GM19438 (cell line): Measurements from ENCODE around the gene CCDC34.

ENCODE experiments used
- ATAC-seq: cut with Tn5 transposase; IDR thresholded peaks from one replicate; pipeline ENCODE4 v1.9.1; 2021; ENCODE audit warnings: low read depth; ENCODE audit not compliant: unreplicated experiment

CCDC34 gene, protein sequence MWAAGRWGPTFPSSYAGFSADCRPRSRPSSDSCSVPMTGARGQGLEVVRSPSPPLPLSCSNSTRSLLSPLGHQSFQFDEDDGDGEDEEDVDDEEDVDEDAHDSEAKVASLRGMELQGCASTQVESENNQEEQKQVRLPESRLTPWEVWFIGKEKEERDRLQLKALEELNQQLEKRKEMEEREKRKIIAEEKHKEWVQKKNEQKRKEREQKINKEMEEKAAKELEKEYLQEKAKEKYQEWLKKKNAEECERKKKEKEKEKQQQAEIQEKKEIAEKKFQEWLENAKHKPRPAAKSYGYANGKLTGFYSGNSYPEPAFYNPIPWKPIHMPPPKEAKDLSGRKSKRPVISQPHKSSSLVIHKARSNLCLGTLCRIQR

DNA sequence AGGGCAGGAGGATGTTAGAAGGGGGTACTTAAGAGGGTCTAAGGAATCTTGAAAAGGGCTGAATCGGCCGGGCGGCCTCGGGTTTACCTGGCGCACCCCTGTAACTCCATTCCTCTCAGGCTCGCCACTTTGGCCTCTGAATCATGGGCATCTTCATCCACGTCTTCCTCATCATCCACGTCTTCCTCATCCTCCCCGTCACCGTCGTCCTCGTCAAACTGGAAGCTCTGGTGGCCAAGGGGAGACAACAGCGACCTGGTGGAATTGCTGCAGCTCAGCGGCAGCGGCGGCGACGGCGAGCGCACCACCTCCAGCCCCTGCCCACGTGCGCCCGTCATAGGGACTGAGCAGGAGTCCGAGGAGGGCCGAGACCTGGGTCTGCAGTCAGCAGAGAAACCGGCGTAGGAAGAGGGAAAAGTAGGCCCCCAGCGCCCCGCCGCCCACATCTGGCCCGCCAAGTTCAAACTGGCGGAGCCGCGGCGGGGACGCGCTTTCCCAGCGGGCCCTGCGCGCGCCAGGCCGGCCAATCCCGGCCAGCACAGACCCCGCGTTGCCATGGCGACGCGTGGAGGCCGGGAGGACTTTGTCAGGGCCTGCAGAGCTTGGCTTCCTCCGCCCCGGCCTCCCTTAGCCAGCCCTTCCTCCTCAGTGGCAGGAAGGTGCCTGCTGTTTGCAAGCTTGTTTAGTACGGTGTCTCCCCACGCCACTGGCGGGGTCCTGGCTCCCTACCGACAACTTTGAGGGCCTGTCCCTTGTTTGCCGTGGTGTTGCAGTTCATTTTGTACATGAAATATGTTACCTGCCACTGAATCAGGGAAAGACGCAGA, at the start of gene CCDC34:
Gene CCDC34, minus strand, starts transcription at position 467 of the 827 bp plus-strand sequence. Its CDS starts 21 bp downstream, at position 446.
- peak; percentile 100 for ATAC-seq

DNA sequence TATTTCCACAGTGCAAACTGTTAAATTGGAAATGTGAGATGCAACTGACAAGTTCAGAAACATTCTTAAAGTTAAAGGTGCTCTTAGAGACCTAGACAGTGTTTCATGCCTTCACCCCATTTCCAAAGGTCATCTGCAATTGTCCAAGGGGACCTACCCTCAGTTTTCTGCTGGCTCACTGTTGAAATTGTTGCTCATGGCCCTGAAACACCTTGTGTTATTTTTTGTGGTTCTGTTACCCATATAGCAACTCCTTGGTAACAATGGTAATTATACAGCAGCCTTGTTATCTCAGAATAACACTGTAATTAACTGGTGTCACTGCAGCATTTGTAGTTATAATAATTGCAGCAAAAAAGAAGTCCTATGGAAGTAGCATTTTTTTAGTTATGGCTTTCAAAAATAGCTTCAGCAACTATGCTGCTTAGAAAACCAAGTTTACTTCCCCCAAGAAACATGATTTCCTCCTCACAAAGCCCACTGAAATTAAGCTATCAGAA, 49.2 kb upstream of the CCDC34 start:
- ATAC-seq, result no peak

DNA sequence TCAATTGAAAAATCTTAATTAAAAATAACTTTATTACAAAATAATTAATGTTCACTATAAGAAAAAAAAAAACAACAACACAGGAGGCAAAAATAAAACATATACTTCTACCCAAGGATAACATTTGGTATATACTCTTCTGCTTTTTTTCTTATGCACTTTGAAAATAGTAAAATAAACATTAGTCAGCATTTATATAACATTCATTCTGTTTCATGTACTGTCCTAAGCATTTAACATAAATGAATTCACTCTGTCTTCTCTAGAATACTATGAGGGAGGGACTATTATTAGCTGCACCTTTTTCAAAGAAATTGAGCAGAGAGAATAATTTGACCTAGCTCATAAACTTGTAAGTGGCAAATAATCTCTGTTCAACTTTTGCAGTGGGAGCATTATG, 48.3 kb upstream of the CCDC34 start:
- no peak for ATAC-seq

DNA sequence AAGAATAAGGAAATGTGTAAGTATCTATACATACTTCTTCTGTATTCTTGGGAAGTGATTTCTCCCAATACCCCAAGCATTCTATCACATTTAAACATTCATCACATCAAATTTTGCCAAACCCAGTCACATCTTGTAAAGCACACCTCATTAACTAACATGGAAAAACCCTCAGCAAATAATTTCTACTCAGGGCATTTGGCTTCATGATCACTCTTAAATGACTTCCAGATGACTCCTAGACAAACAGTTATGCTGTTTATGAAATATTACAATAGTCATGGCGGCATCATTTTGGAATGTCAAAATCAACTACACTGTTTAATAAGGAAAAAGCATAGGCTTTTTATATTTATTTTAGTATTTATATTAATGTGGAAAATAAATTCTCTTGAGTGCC, 47.3 kb upstream of the CCDC34 start:
- ATAC-seq, result no peak

DNA sequence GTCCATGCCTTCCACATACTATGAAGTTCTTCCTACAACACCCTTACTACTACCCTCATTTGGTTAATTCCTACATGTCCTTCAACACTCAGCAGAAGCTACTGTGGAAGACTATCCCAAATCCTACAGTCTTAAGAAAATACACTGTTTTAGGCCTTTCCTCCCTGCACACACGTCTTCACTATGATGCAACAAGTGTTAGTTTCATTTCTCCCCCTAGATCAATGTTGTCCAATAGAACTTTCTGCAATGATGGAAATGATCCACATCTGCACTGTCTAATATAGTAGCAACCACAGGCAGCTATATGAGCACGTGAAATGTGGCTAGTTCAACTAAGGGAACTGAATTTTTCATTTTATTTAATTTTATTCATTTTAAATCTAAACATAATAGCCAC, 46.7 kb upstream of the CCDC34 start:
- ATAC-seq, result no peak

DNA sequence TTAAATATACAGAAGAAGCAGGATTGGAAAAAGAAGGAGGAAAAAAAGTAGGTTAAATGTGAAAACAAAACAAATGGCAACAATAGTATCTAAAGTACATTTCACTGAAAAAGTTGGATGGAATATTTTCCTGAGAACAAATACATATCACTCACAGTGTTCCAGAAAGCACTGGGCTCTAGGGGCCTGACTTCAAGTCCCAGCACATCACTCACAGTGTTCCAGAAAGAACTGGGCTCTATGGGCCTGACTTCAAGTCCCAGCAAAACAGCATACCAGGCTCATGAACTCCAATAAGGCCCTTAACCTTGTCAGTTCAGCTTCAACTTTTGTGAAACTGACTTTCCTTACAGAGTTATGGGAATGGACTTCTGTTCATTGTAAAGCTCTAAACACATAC, 46.0 kb upstream of the CCDC34 start:
- no peak for ATAC-seq

DNA sequence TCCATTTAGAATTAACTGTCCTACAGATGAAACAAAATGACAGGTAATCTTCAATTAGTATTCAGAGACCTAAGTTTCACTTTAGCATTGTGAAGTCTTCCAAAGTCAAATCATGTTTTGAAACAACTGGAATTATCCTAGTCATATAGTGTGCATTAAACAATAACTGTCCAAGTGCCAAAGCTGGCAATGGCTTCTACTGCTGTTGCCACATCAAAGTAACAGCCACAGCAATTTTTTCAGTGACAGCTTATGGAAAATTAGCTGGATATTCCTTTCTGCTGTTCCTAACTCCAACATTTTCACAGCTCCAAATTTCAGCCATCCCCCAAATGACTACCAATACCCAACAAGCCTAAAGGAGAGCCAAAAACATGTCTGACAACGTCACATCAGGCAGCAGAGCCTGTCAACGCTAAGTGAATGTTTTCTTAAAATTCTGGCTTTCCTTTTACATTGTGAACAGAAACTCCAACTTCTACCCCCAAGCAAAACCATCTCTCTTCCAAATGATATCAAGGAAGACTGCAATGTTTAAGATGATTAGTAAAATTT, 45.3 kb upstream of the CCDC34 start:
- ATAC-seq, result no peak

DNA sequence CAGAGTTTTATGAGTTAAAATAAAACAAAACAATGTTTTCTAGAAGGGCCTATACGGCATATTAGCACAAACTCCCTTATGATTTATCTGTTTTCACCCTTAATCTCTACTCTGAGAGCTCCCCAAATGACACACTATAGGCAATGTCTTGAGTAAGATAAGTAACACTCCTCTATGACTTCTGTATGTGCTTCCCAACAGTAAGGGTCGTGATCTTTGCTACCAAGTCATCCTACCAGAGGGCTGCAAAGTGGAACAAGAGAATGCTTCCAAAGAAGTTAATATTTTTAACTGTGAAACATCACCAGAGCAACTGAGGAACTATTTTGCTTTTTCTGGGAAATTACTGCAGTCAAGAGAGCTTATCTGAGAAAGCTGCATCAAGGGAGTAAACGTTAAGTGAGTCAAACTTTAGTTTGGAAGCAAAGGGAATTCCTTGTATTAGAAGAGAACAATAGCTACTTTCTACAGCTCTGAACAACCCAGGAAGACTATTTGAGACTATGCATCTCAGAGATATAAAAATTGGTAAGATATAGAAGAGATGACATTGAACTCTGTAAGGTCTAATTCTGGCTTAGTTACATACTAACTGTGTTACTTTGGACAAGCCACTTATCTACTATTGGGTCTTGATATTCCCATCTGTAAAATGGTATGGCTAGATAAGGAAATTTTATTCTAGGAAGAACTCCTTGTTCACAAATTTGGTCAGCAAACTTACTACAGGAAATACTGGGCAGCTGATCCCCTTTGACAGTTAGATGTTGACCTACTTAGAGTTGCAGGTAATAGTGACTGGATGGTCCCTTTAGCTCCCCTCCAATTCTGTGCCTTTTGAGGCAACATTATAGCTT, 43.7 kb upstream of the CCDC34 start:
- ATAC-seq, result no peak

DNA sequence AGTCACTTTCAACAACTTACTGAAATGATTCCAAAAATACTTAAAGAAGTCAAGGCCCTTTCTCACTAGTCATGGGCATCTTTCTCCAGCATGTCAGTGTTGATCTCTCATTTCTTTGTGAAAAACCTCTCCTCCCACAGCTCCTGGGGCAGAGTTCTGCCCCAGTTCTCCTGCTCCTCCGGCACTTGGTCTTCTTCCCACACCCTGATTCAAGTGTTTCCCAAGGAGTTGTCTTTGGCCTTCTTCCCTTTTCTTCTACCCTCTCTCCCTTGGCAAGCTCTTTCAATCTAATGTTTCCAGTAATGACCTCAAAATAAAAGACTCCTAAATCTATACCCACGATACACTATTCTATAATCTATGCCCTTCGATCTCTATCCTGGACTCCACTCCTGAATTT, 42.1 kb upstream of the CCDC34 start:
- ATAC-seq, result no peak

DNA sequence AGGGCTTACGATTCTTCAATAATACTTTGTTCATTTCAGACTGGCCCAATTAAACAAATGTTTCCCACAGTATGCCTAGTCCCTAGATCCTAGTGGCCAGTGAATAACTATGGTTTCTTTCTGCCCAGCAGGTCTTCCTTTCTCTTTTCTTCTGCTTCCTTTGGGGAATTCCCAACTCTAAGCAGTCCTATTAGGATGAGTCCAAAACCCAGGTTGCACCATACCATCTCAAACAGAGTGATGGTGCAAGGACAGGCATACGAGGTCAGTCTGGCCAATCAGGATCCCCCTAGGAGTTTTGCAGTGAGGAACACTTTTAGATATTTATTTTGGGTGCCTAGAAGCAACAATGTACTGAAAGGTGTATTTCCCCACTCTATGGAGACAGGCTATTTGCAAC, 41.4 kb upstream of the CCDC34 start:
- no peak for ATAC-seq

DNA sequence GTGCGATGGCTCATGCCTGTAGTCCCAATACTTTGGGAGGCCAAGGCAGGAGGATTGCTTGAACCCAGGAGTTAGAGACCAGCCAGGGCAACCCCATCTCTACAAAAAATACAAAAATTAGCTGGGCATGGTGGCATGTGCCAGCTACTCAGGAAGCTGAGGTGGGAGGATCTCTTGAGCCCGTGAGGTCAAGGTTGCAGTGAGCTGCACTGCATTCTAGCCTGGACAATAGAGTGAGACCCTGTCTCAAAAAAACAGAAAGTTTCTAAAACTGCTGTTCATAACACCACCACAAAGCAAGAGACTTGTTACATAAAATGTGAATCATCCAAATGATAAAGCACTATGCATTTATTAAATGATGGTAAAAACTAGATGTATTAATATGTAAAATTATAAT, 40.2 kb upstream of the CCDC34 start:
- ATAC-seq, result no peak

DNA sequence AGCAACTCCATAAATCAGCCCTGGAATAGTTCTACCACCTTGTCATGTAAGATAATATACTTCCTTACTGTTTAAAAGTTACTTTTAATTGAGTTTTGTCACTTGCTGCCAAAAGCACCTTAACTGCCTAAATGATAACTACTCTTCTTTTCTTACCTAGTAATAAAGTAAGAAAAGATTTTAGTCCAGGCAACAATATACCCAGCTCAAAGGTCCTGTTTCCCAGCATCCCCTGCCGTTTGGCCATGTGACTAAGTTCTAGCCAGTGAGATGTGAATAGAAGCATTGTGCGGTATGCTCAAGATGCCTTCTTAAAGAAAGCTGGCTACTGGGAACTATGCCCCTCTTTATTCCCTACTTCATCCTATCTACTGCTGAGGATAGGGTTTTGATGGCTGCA, 39.4 kb upstream of the CCDC34 start:
- ATAC-seq, result no peak

DNA sequence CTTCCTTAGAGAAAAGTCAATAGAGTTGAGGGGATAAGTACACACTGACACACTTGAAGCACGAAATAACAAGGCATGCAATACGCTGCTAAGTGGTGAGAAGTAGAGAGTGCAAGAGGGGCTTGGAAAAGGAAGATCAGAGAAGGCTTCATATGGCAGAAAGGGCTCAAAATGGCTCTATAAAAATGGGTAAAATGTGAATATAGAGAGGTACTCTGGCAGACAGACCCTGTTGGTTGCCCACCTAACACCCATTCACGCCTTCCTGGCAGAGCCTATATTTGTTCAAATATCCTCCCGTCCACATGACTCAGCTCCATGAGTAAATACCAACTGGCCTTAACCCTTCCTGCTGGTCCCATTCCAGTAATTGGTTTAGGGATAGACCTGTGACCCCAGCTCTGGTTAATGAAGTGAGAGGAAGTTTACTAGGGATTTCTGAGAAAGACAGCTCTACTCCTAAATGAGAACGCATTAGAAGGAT, 38.9 kb upstream of the CCDC34 start:
- ATAC-seq, result no peak

DNA sequence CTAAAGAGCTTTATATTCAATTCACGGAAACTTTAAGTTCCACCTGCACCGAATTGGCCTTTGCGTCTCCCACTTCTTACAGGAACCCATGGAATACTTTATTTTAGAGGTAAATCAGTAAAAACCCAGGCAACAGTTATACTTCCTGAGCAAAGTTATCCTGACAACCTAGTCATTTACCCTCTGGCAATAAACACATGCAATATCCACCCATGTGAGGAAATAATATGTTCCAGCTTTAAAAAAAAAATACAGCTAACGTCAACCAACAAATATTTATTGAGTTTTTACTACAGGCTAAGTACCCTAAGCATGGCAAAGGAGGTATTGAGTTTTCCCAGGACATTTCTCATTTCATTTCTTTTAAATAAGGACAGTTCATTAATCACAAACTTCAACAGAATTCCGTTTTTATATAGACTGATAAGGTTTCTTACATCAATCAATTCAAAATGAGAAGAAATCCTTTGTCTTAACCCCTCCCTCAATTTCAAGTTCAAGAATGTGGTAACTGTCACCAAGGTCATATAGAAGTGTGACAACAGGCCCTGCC, 38.3 kb upstream of the CCDC34 start:
- ATAC-seq, result no peak

DNA sequence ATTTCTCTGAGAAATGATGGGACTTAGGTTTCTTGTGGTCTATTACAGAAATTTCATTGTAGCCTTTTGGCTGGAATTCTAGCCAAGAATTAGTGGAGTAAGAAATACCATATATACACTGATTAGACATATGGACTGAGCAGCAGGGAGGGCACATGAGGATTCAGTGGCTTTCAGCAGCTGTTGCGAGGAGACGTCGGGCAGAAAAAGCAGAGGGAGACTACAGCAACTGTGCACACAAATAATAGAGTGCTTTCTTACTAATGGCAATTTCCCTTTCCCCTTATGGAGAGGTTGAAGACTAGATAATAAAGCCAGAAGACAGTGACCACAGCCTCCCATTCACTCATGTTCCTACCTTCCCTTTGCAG, 35.4 kb upstream of the CCDC34 start:
- ATAC-seq, result no peak

DNA sequence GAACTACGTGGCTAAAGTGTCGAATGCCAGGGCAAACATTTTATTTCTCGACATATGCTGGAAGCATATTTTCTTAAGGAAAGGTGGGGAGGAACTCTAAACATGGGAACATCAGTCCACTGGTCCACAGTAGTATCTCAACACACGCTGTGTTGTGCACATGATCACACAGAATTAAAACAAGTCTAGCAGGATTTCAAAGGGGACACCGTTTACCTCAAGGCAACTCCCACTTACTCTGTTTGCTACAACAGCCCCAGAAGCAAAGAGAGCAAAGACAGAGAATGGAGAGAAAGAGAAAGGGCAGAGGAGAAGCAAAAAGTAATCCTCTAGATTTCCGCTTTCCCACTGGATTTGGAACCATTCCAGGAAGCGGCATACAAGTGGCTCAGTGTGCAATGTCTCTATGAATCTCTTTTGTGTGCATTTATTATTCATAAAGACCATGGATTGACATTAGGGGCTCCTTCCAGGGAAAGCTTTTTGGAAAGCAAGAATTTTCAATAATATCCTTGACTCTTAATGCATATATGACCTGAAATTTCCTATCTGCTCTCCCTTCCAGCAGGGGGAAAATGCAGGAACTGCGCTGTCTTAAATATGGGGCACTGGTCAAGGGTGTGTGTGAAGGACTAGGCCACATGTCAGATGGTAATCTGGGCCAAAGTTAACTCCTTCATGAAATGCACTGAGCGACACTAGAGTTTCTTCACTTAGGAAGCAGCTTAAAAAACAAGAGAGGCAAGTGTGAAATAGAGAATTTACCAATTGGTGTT, 34.8 kb upstream of the CCDC34 start:
- ATAC-seq, result no peak

DNA sequence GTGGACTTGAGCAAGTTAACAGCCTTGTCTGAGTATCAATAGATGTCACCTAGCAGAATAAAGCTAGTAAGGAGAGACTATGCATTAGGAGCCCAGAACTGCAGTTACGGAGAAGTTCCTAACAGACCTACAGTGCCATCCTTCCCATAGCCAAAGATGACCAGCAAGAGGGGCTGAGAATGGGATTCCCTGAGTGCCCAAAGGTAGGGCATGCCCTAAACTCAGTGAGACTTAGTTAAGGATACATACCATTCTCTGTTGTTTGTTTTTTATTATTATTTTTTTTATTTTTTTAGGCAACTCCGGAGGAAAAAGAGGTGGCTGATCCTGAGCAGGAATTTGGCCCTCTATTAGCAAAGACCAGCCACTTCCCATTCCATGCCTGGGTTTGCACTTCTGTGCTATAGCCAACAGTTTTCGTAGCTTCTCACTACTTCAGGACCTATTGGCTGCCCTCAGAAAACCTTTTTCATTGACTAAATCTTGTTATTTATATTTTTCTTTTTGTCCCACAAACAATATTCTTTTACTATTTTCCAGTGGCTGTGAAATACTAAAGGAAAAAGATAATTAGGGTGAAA, 33.3 kb upstream of the CCDC34 start:
- no peak for ATAC-seq

DNA sequence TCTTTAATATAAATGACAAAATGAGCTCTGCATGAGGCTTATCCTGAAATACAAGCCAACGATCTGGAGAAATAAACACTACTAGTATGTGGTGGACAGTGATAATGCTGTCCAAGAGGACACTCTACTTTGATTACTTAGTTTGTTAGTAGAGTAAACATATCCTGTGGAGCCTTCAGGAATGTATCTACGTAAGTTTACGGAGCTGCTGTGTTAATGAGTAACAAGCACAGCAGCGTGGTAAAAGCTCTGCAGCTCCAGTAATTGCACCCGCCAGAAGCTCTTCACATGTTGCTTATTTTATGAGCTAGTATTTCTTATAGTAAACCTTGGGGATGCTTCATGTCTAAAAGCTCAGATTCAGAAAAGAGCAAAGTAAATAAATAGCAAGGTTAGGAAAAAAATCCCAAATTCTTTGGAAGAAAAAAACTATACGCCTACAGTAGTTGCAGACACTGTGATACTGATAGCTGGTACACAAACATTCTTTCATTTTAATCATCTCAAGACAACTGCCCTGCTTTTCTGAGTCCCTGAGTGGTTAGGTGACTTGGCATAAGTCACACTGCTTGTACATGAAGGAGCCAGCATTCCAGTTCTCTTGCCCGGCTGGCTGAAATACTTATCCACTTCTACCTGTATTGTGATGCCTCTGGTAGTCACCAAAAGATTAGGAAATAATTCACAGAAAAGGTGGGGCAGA, 32.7 kb upstream of the CCDC34 start:
- no peak for ATAC-seq
